ENCODE results near the gene MACROD2. TPM values are rescaled to one million over a fixed set of nuclear protein-coding genes. Genes with fewer than 3 reads are reported as not detected.

The MACROD2 gene
- total RNA-seq, 1 experiment from 2014 or later: 1.6 TPM

- no peak overlapping the region for H3K14ac ChIP-seq (ENCODE audit: insufficient read depth, low read length)
- H2BK20ac ChIP-seq (ENCODE audit: low read depth, low read length, poor library complexity, severe bottlenecking): no peak overlapping the region
- WGBS (ENCODE audit: extremely low coverage, insufficient read length, low lambda C conversion rate): no CpG with 5 or more reads among the region's 2 CpGs
- no peak overlapping the region for H2AFZ ChIP-seq (ENCODE audit: low read length)
- H3K4ac ChIP-seq (ENCODE audit: low read depth, low read length): no peak overlapping the region
- no peaks in the 10 kb centered on the region; the same call in 1 of the 2 replicates for H3K4me1 ChIP-seq (ENCODE audit: insufficient read depth, low read length)
- no peaks in the 10 kb centered on the region for H3K79me2 ChIP-seq (ENCODE audit: insufficient read depth, low read length)
- H3K9me3 ChIP-seq (ENCODE audit: control insufficient read depth, low read depth, low read length): no peaks in the 10 kb centered on the region
- H4K8ac ChIP-seq (replicated peaks; ENCODE audit: insufficient read length, low read depth, low read length): no peak overlapping the region
- no peak overlapping the region for H2BK12ac ChIP-seq (ENCODE audit: insufficient read length, low read depth, low read length)
- TF ChIP-seq CTCF (conservative IDR thresholded peaks at IDR 0.05): no peak
- Mint-ChIP-seq H3K9me3 (no peaks in the 10 kb centered on the region; a peak in 2 of 5 replicates), H3K27me3 (ENCODE audit: low read depth) (peaks cover 3% of the 10 kb centered on the region; the same call in 1 of the 2 replicates), H3K4me1 (peaks cover 22 to 29% of the 10 kb centered on the region in 2 experiments), H3K4me3 (no peak overlapping the region), H3K36me3 (ENCODE audit: insufficient read depth in 1 of 3, low read depth in 3 of 3) (0 out of 7 replicates have a peak, but pooled peaks cover 0 to 5% (median 0%) of the 10 kb centered on the region in 3 experiments), H3K27ac (no peak overlapping the region)
- no peak overlapping the region for H4K91ac ChIP-seq (ENCODE audit: insufficient read length, low read depth, low read length)
- H3K23me2 ChIP-seq (ENCODE audit: insufficient read length, low read depth, low read length, poor library complexity, severe bottlenecking): no peaks in the 10 kb centered on the region
- no peak overlapping the region for H3K23ac ChIP-seq (ENCODE audit: insufficient read length, low read depth, low read length)
- no peak overlapping the region for H3K9ac ChIP-seq (ENCODE audit: extremely low read depth, insufficient read length, low read length)
- H3K4me2 ChIP-seq (ENCODE audit: insufficient read depth, insufficient read length, low read length): no peak overlapping the region
- H2BK5ac ChIP-seq (ENCODE audit: insufficient read length, low read length): no peak overlapping the region
- H3K27ac ChIP-seq (ENCODE audit: insufficient read length, low read depth, low read length): no peak overlapping the region
- H3T11ph ChIP-seq (ENCODE audit: low read length): no peak overlapping the region
- DNase-seq: no peak
- no peaks in the 10 kb centered on the region for H3K27me3 ChIP-seq (ENCODE audit: insufficient read depth, low read length)
- H4K20me1 ChIP-seq (ENCODE audit: control insufficient read depth, insufficient read depth, insufficient read length): no peaks in the 10 kb centered on the region
- no peak overlapping the region for H2BK120ac ChIP-seq (ENCODE audit: low read depth, low read length, poor library complexity, severe bottlenecking)
- no peak overlapping the region for H2AK5ac ChIP-seq (ENCODE audit: insufficient read length, low read length)
- no peaks in the 10 kb centered on the region for H3K79me1 ChIP-seq (ENCODE audit: insufficient read depth, low read depth, low read length, poor library complexity, severe bottlenecking)
- no peak overlapping the region for H3K18ac ChIP-seq (ENCODE audit: insufficient read length, low read depth, low read length)
- no peak overlapping the region for H3K56ac ChIP-seq (ENCODE audit: insufficient read length, low read depth, low read length)
- no peak overlapping the region for H2BK15ac ChIP-seq (ENCODE audit: low read depth, low read length)
- H4K5ac ChIP-seq (ENCODE audit: insufficient read length, low read depth, low read length): no peak overlapping the region
Measured at GRCh38 chr20:16030253-16030652, 2034.9 kb downstream of the MACROD2 start.

All from H9 (cell line).